GM18868 (cell line): ENCODE results near the gene ABHD6.
"Not testable (repeated sequence)": the region's sequence is repeated elsewhere in the genome, so short reads cannot be mapped to it uniquely, and the experiment has no call there.

Experiments
- ATAC-seq: cut with Tn5 transposase; IDR thresholded peaks from one replicate; pipeline ENCODE4 v1.9.1; 2021; ENCODE audit warnings: mild to moderate bottlenecking, moderate library complexity; ENCODE audit not compliant: unreplicated experiment

The ABHD6 gene

DNA sequence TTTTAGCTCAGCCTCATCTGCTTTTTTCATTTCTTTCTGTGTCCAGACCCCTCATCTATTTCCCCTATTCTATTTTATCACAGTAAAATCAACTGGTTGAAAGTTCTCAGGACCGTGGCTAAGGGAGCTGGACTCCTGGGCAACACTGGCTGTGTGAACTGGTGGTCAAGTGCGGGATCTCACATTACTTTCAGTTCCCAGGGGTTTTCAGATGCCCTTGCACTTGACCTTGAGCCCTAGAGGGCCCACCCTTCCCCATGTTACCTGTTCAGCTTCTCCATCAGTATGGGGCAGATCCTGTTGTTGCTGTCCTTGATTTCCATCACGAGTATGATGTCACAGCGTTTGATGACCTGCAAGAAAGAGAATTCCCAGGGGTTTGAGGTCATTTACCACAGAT lies 29.6 kb upstream of the ABHD6 start:
- no peak for ATAC-seq

DNA sequence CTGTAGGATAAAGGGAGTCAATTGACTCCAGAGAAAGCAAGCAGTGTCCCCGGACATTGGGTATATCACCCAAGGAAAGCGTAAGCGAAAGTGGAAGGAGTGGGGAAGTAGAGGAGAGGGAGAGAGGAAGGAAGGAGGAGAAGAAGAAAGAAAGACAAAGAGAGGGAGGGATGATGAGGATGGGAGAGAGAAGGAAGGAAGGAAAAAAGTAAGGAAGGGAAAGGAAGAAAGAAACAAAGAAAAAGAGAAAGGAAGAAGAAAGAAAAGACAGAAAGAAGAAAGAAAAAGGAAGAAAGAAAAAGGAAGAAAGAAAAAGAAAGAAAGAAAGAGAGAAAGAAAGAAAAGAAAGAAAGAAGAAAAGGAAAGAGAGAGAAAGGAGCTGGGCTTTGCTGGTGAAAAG lies 27.7 kb upstream of the ABHD6 start:
- no peak for ATAC-seq

DNA sequence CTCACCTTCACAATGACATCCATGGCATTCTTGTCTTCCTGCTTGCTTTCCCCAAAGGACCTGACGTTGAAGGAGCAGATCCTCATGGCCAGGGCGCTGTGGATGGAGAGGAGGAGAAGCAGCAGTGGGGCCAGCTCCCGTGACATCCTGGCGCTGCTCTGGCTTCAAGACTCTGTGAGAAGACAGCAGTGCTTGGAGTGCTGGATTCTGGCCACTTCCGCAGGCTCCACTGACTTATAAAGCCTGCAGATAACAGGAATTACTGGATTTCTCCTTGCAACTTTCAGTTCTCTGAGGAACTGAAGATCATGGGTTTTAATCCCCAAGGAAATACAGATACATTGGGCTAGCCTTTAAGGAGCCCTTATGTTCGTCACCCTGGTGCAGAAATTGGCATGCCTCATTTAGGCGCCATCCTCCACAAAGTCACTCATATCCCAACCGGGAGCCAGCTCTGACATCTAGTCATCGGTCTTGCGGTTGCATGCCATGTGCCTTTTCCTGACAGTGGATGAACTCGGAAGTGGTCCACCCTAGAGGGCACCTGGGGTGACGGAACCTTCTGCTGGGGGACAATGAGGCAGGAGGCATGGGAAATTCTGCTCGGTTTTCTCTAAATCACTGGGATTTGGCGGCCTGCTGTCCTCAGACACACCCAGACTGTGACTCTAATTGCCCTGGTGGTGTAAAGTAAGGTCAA lies 26.7 kb upstream of the ABHD6 start, which contains the start of gene DNASE1L3:
TSS of gene DNASE1L3 (minus strand) at position 212 of the 700 bp plus-strand sequence. CDS start at position 146, 66 bp downstream.
- no peak for ATAC-seq

DNA sequence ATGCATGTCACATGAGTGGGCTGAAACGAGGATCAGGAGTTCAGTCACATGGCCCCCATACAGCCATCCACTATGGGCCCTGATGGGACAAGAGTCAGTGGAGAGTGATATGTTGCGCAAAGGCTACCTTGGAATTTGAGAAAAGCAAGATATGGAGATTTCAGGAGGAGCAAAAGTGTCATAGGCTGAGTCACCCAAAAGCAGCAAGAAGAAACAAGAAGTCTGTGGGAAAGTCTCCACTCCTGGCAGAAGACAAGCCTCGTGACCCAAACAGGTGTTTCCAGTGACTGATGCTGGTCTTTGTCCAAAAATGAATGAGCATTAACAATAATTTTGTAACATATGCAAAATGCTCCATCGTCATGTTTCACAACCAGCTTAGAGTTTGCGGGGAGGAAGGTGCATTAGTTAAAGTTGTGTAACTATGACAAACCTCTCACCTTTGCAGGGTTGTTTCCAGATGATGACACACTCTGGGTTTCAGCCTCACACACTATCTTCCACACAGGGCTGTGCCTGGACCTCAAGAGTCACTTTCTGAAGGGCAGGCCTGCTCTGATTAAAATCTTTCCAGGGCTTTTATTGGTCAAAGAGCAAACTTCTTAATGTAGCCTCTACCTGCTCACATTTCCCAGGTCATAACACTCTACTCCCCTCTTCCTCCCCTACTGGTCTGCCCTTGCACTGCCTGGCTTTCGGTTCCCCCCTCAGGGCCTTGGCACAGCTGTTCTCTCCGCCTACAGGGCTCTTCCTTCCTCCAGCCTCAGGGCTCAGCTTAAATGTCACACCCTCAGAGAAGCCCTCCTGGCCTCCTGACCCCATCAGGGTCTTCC lies 22.9 kb upstream of the ABHD6 start:
- ATAC-seq: peak; percentile 78

DNA sequence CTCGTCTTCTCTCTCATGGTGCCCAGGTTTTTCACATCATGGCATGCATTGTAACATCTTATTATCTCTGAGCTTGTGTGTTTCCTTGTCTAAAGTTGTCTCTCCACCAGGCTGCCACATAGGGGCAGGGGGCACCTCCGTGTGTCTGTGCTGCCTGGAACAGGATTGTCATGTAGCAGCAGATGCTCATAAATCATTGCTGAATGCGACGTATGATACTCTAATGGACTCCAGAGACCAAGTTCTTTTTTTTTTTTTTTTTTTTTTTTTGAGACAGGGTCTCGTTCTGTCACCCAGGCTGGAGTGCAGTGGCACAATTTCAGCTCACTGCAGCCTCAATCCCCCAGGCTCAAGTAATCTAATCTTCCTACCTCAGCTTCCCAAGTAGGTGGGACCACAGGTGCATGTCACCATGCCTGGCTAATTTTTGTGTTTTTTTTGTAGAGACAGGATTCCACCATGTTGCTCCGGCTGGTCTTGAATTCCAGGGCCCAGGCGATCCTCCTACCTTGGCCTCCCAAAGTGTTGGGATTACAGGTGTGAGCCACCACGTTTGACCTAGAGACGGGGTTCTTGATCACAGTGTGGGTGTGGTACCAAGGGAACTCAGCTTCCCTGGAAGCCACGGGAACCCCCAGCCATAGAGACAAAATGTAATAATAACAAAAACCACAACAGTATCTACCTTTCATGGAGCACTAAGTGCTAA lies 22.1 kb upstream of the ABHD6 start:
- ATAC-seq: no peak

DNA sequence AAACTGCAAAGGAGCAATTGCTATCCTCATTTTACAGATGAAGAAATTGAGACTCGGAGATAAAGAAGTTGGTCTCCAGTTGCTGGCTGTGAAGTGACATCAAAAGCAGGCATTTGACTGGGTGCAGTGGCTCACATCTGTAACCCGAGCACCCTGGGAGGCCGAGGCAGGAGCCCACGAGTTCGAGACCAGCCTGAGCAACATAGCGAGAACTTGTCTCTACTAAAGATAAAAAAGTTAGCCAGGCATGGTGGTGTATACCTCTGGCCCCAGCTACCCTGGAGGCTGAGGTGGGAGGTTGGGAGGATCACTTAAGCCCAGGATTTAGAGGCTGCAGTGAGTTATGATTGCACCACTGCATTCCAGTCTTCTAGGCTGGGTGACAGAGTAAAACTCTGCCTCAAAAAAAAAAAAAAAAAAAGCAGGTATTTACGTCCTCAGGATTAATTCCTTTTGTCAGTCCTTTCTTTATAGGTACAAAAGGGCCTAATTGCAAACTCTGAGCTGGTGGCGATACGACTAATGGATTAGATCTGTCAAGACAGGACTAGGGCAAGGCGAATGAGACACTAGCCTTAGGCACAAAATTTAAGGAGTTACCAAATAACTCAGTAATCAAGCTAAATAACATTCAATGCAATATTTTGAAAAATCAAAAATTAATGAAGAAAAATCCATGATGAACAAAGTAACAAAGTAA lies 20.9 kb upstream of the ABHD6 start:
- no peak for ATAC-seq

DNA sequence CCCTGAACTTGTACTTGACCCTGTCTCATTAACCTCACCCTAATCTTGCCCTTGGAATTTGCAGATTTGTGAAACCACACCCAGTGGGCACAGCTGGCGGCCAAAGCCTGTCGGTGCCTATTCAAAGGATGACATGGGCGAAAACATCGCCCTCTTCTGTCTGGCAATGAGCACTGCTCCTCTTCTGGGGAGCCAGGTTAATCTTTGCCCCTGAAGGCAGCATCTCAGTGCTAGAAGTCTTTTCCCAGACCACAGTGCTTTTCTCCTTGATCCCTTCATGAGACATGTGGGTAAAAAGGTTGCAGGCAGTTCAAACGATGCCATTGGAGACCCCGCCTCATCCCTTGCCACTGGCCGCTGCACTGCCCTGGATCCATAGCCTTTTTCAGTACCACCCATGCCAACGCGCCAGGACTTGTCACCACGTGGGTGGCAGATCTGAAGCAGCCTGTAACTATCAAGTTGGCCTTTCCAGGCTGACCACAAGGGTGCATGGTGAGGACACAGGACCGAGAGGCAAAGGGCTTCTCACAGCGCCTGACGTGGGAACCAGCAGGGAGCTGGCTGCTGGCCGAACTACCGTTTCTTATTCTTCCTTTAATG lies 20.3 kb upstream of the ABHD6 start:
- peak; percentile 29 for ATAC-seq

DNA sequence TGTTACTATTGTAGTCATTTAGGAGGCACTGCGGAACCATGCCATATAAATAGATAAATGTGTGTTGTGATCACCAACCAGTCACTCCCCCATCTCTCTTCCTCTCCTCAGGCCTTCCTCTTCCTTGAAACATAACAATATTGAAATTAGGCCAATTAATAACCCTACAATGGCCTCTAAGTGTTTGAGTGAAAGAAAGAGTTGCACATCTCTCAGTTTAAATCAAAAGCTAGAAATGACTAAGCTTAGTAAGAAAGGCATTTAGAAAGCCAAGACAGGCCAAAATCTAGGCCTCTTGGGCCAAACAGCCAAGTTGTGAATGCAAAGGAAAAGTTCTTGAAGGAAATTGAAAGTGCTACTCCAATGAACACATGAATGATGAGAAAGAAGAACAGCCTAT lies 18.7 kb upstream of the ABHD6 start:
- ATAC-seq: no peak

DNA sequence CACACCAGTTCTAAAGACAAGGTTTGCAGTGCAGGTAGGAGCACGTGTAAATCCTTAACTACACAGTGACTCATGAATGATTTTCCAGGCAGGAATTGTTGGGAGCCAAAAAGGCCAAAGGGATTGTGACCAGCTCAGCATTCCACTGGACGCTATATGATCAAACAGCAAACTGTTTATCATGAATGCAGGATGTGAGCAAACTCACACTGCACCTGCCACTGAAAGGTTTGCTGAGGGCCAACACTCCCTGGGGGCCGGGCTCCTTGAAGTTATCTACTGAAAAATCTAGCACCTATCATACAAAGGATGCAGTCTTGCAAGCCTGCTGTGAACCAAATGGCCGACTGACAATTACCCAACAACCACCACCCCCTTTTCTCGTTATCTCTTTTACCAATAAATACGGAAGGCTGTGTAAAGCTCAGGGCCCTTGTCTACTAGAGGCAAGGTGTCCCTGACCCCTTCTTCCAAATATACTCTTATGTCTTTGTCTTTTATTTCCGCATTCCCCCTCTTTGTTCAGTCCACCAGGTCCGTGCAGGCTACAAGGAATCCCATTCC lies 15.3 kb upstream of the ABHD6 start:
- ATAC-seq: no peak

DNA sequence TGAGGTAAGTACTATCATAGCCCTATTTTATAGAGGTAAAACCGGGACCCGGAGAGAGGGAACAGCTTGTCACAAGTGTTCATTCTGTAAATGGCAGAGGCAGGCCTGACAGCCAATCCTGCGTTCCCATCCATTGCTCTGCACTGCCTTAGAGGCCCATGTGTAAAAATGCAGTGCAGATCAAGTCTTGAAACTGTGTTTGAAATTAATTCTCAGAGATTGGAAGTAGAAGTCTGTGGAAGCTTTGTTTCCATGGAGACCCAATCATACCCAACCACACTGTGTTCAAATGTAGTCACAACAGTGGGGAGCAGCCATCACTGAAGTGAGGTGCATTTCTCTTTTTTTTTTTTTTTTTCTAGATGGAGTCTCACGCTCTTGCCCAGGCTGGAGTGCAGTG lies 13.7 kb upstream of the ABHD6 start:
- ATAC-seq: no peak

DNA sequence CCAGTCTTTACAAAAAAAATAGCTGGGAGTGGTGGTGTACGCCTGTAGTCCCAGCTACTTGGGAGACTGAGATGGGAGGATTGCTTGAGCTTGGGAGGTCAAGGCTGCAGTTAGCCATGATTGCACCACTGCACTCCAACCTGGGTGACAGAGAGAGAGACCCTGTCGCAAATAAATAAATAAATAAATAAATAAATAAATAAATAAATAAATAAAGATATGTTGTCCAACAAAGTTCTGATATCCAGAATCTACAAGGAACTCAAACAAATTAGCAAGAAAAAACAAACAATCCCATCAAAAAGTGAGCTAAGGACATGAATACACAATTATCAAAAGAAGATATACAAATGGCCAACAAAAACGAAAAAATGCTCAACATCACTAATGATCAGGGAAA lies 9.7 kb upstream of the ABHD6 start:
- ATAC-seq: not testable (repeated sequence)

DNA sequence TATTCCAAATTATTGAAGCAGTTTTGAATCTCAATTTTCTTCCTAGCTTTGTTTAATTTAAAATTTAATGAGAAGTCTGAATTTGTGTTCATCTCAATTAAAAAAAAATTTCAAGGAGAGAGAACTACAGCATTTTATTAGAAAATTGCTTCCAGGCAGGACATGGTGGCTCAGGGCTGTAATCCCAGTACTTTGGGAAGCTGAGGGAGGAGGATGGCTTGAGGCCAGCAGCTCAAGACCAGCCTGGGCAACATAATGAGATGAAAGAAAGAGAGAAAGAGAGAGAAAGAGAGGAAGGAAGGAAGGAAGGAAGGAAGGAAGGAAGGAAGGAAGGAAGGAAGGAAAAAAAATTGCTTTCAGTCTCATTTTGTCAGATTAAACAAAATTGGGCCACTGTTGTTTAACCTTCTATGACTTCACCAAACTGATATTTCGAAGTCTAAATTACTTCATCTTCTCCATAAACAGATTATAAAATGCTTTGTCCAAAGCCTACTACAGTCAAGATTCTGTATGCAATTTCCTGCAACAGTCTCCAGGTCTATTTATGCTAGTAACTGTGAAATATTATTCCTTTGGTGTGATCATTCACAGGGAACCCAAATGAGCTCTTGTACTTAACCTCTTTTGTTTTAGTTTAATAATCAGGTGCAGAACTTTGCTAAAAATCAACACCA lies 6.6 kb upstream of the ABHD6 start:
- no peak for ATAC-seq

DNA sequence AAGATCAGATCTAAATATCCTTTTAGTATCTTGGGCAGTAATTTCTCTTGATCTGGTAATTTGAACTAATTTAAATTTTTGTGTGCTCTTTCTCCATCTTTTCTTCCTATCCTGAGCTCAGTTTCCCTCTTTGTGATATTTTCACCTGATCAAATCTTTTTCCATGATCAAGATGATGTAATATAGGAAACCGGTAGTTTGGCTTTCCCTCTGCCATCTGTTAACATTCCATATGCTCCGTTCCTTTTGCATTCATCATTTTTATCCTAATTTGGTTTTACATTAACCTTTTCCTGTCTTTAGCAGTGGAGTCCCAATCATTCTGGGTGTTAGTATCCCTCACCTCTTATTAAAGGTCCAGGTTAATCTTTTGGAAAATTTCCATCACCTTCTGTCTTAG lies 5.9 kb upstream of the ABHD6 start:
- no peak for ATAC-seq

DNA sequence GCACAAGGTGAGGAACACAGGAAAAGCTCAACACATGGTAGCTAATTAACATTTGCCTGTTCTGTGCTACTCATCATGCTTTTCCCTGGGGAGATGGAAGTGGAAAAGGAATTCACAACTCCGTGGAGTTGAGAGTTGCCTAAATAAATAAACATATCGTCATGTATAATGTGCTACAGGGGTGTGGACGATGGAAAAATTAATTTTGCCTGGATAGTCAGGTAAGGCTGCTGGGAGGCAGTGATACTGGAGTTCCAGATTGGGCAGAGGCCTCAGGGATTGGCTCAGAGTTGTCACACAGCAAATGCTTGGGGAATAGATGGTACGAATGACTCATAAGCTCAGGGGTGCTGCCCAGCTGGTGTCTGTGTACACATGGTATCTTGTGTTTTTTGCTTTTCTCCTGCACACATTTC lies 3.1 kb upstream of the ABHD6 start:
- peak; percentile 26 for ATAC-seq

DNA sequence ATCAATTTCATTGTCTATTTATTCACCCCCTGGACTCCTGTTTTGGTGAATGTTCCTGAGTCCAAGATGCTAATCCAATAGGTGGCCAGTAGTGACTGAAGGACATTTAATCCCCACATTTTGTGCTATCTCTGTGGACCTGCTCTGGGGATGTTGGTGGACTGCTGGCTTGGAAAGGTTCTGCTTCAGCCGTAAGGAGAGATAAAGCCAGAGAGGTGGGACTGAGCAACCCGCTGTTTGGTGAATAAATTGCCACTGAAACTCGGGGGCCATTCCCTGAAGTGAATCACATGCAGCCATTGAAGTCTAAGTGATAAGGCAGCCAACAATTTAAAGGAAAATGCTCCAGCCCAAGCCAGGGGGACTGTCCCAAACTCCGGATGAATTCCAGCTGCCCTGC lies 1.6 kb upstream of the ABHD6 start:
- no peak for ATAC-seq

DNA sequence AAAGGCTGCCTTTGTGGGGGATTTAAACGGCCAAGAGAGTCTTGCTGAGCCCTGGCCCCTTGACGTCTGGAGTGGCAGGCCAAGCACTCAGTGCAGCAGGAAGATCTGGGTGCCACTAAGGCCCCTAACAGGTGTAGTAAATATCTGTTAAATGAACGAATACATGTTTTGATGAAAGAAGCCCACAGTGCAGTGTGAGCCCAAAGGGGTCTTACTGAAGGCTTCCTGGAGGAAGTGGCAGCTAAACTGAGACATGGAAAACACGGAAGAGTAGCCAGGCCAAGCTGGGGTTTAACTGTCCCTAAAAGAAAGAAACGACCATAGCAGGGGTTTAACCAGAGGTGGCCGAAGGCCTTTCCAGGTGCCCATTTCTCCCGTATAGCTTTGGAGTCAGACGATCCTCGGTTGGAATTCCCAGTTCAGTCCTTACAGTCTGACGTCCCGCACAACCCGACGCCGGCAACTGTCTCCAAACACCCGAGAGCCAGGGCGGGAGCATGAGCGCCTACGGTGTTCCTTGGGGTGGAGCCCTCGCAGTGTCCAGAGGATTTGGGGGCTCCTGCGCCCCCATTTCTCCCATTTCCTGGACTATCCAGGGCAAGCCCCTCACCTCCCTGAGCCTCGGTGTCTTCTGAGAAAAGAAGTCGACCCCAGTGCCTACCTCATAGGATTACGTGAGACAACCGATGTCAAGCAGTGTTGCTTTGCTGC lies 910 bp upstream of the ABHD6 start:
- ATAC-seq: no peak

DNA sequence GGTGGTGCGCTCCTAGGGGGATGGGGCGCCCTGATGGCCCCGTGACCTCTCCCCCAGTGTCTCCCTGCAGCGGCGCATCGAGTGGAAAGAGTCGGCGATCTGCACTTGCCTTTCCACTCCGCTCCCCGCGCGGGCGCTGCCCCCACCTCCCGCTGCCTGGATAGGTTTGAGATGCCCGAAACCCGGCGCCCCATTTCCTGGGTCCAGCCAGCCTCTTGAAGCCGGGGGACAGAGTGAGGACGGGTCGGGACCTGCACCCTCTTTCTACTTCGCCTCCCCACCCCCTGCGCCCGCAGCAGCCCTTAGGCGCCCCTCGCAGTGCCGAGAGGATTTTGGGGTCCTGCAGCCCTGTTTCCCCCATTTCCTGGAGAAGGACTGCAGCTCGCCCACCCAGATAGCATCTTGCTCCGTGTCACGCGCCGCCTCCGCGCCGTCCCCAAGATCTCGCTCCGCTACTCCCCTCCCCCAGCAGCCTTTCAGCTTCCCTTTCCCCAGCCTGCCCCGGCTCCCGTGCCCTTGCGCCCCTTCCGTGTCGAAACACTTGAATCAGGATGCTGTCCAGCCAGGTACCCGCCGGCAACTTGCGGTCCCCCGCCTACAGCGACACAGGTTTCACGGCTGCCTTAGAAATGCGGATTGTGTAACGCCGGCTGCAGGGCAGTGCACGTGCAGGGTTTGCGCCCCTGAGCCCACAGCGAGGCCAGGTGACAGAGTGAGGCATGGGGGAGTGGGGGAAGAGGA lies 519 bp downstream of the ABHD6 start:
- peak; percentile 19 for ATAC-seq

DNA sequence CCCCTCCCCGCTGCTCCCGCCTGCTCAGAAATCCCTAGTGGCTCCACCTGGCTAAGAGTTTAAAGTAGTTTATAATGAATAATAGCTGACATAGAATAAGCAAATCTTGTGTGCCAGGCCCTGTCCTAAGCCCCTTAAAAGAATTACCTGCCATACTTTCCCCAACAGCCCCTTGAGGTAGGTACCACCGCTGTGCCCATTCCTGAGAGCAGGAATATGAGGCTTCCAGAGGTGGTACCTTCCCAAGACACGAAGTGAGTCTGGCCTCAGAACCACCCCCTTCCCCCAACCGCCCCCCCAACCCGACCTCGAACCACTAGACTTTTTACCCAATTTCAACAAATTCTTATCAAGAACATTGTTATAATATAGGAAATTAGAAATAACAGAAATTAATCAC lies 1.2 kb downstream of the ABHD6 start:
- no peak for ATAC-seq
